Kidney (tissue), 14 donors: ENCODE data around the gene SLC7A8. TPM values are rescaled to one million over a fixed set of nuclear protein-coding genes. Genes with fewer than 3 reads are reported as not detected.

Source experiments
- DNase-seq, 5 donors: peaks; one replicate each; pipeline ENCODE4 v3.0.0-alpha.2; 2013 to 2020
- FAIRE-seq: peaks from 2 replicates; lab custom pipeline; 2012; peaks lifted over from hg19 to GRCh38; lab: Jason Lieb, UNC
- H3K27ac ChIP-seq, 2 donors: one replicate each; pipeline ENCODE4 v1.7.0; 2013; ENCODE audit warnings: low read depth in 2 of 2, low read length in 2 of 2, inconsistent platforms in 1 of 2
- H3K27me3 ChIP-seq: one replicate; pipeline ENCODE4 v1.7.1; 2013; ENCODE audit warnings: low read length, inconsistent platforms; ENCODE audit not compliant: control insufficient read depth, insufficient read depth
- H3K36me3 ChIP-seq, 3 donors: one replicate each; pipeline versions ENCODE4 v1.7.0 to v1.7.1; 2013; ENCODE audit warnings: low read length in 3 of 3, control low read depth in 1 of 3, inconsistent platforms in 1 of 3; ENCODE audit not compliant: insufficient read depth in 3 of 3, control insufficient read depth in 2 of 3
- H3K4me1 ChIP-seq, 3 donors: one replicate each; pipeline versions ENCODE4 v1.7.0 to v1.7.1; 2013; ENCODE audit warnings: low read length in 3 of 3, inconsistent platforms in 1 of 3, low read depth in 1 of 3; ENCODE audit not compliant: control insufficient read depth in 2 of 3, insufficient read depth in 2 of 3
- H3K4me3 ChIP-seq, 3 donors: one replicate each; pipeline versions ENCODE4 v1.7.0 to v1.8.1; 2013; ENCODE audit warnings: low read length in 3 of 3, control low read depth in 1 of 3, inconsistent platforms in 1 of 3
- H3K9ac ChIP-seq, 3 donors: one replicate each; pipeline versions ENCODE4 v1.7.0 to v1.7.1; 2013; ENCODE audit warnings: low read length in 3 of 3, control low read depth in 1 of 3, inconsistent platforms in 1 of 3
- H3K9me3 ChIP-seq, 3 donors: one replicate each; pipeline versions ENCODE4 v1.7.0 to v1.7.1; 2013; ENCODE audit warnings: low read length in 3 of 3, control low read depth in 1 of 3, inconsistent platforms in 1 of 3; ENCODE audit not compliant: control insufficient read depth in 2 of 3, insufficient read depth in 1 of 3
- CTCF ChIP-seq: IDR thresholded peaks from 3 replicates; pipeline ENCODE4 v1.5.1; 2012; ENCODE audit warnings: mild to moderate bottlenecking, moderate library complexity, borderline replicate concordance; ENCODE audit not compliant: insufficient read depth; ENCODE audit errors: extremely low read depth
- intact Hi-C: fragments of 100-400 bp; cut with DNase I; formaldehyde crosslinking; loops from one replicate; pipeline ENCODE4 v1.11.1; 2022
- polyA plus RNA-seq: library from polyadenylated mRNA; stranded (reverse); fragments of 350-450 nt; fragmentation: Illumina TruSeq; extraction: RNeasy Lipid Tissue Mini Kit (QIAGEN cat#74804); gene quantifications from one replicate; pipeline ENCODE4 v1.2.3, GENCODE V29; 2014; ENCODE audit warnings: low read depth, low replicate concordance; ENCODE audit not compliant: insufficient read depth
- total RNA-seq: library from RNA; stranded (reverse); fragmentation: NEBNext Ultra II Directional; extraction: Animal tissue kit (Norgen Biotek cat#: 25700); gene quantifications from one replicate; pipeline ENCODE4 v1.2.1, GENCODE V29; 2021
- donor health status: control.
- donor health status: control.
- donor health status: control.
- donor health status: control.
- donor health status: control.
- donor health status: DM: yes; HTN: yes; CAD: no.
- donor health status: Normal renal cell carcinoma (clear cell type).

SLC7A8 gene
- total and polyA plus RNA-seq, 2 donors from 2014 or later = 22.9 to 210 TPM

- Histone ChIP-seq H3K4me3 (no peak overlapping the region), H3K36me3 (peaks cover 0 to 32% (median 6%) of the 10 kb centered on the region in 3 donors), H3K27me3 (no peaks in the 10 kb centered on the region), H3K27ac (no peak overlapping the region), H3K4me1 (peaks cover 0 to 10% (median 5%) of the 10 kb centered on the region in 3 donors), H3K9me3 (no peaks in the 10 kb centered on the region), H3K9ac (no peak overlapping the region)
- intact Hi-C loops = no loop called here
- no peak for FAIRE-seq
- no peak for TF ChIP-seq CTCF
- no peak for DNase-seq
Observed at GRCh38 chr14:23146351-23146910, 37.0 kb downstream of the SLC7A8 start.

- H3K36me3 ChIP-seq = peaks cover 0 to 32% (median 6%) of the 10 kb centered on the region in 3 donors
- no peak overlapping the region for H3K27ac ChIP-seq
- H3K9me3 ChIP-seq = no peaks in the 10 kb centered on the region
- no peak overlapping the region for H3K9ac ChIP-seq
- intact Hi-C loops = no loop called here
- H3K4me1 ChIP-seq = peaks cover 0 to 10% (median 5%) of the 10 kb centered on the region in 3 donors
- no peak for DNase-seq
- TF ChIP-seq CTCF = no peak
- H3K27me3 ChIP-seq = no peaks in the 10 kb centered on the region
- FAIRE-seq = no peak
- no peak overlapping the region for H3K4me3 ChIP-seq
Observed at GRCh38 chr14:23145794-23146350, 37.6 kb downstream of the SLC7A8 start.

GRCh38 chr14:23143911-23144310 lies 39.5 kb downstream of the SLC7A8 start:
- FAIRE-seq = no peak
- no peaks in the 10 kb centered on the region for H3K27me3 ChIP-seq
- no peak overlapping the region for H3K9ac ChIP-seq
- peaks cover 0 to 10% (median 5%) of the 10 kb centered on the region in 3 donors for H3K4me1 ChIP-seq
- no peak for DNase-seq
- intact Hi-C loops = no loop called here
- TF ChIP-seq CTCF = no peak
- H3K27ac ChIP-seq = no peak overlapping the region
- H3K36me3 ChIP-seq = peaks cover 0 to 33% (median 14%) of the 10 kb centered on the region in 3 donors
- no peak overlapping the region for H3K4me3 ChIP-seq
- no peaks in the 10 kb centered on the region for H3K9me3 ChIP-seq

GRCh38 chr14:23142826-23143225 lies 40.6 kb downstream of the SLC7A8 start:
- Histone ChIP-seq H3K4me1 (peaks cover 0 to 12% (median 5%) of the 10 kb centered on the region in 3 donors), H3K36me3 (peaks cover 0 to 37% (median 21%) of the 10 kb centered on the region in 3 donors), H3K27me3 (no peaks in the 10 kb centered on the region), H3K4me3 (no peak overlapping the region), H3K27ac (peak overlapping the region; percentile 33 to 59), H3K9me3 (no peaks in the 10 kb centered on the region), H3K9ac (no peak overlapping the region)
- intact Hi-C loops = no loop called here
- DNase-seq = no peak
- TF ChIP-seq CTCF = no peak
- FAIRE-seq = no peak
